Measurements from ENCODE around the gene NBEA.
"Not testable (repeated sequence)": the region's sequence is repeated elsewhere in the genome, so short reads cannot be mapped to it uniquely, and the experiment has no call there.

Gene NBEA

DNA sequence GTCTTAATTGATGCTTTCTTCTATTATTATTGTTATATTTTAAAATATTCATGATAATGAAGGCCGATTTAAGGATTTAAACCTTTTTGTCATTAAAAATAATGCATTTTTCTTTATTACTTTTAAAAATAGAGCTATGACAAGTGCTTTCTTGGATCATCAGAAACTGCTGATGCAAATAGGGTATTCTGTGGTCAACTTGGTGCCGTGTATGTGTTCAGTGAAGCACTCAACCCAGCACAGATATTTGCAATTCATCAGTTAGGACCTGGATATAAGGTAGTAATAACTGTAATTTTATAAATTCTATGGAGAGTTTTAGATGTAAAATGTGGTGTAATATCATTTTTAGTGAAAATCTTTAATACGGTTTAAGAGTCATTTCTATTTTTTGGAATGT is 116.5 kb downstream of the NBEA start:
- DNase-seq (ENCODE audit: low spot score), result not testable (repeated sequence)

DNA sequence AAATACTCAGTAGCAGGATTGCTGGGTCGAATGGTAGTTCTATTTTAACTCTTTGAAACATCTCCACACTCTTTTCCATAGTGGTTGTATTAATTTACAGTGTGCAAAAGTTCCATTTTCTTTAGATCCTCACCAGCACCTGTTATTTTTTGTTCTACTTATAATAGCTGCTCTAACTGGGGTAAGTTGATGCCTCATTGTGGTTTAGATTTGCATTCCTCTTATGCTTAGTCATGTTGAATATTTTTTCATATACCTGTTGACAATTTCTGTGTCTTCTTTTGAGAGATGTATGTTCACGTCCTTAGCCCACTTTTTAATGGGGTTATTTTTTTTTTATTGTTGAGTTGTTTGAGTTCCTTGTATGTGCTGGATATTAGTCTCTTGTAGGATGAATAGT is 144.6 kb downstream of the NBEA start:
- no peak for DNase-seq (ENCODE audit: low spot score)

DNA sequence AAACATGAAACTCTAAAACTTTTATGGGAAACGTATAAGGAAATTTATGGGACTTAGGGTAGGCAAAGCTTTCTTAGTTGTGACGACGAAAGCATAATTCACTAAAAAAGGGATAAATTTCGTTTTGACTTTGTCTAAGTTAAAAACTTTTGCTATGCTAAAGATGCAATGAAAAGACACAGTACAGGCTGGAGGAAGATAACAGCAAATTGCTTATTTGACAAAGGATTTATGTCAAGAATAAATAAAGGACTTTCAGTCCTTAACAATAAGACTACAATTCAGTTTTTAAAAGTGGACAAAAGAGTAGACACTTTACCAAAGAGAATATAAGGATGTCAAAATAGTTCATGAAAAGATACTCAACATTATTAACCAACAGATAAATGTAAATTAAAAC is 150.2 kb downstream of the NBEA start:
- DNase-seq (ENCODE audit: low spot score), result no peak

DNA sequence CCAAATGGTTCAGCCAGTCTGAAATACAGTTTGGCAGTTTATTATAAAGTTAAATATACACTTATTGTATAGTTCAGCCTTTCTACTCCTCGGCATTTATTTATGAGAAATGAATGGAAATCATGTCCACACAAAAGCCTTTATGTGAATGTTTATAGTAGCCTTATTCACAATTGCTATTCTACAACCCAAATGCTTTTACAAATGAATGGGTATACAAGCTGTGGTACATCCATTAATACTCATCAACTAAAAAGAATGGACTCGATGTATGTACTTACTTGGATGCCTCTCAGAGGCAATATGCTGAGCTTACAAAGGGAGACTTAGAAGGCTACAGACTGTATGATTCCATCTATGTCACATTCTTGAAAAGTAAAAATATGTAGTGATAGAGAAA is 150.7 kb downstream of the NBEA start:
- no peak for DNase-seq (ENCODE audit: low spot score)

DNA sequence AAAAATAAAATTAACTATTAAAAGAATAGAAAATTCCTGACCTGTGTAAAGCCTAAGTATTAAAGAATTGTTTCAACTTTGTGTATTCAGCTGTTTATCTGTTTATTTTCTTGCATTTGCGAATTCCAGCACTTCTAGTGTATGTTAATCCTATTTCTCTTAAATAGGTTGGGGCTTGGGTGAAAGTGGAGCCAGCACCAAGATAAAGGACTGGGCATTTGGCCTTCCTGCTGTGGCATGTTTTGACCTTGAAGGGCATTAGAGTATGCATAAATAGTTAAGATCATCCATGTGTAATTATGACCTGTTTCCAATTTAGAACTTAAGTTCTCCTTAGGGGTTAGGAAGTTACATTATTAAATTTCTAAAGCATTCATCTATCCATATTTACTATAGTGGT is 151.3 kb downstream of the NBEA start:
- no peak for DNase-seq (ENCODE audit: low spot score)

GRCh38 chr13:35106771-35107170 is 164.7 kb downstream of the NBEA start:
- not testable (repeated sequence) for DNase-seq (ENCODE audit: low spot score)

GRCh38 chr13:35107535-35107934 is 165.5 kb downstream of the NBEA start:
- no peak for DNase-seq (ENCODE audit: low spot score)

GRCh38 chr13:35113612-35114011 is 171.5 kb downstream of the NBEA start:
- not testable (repeated sequence) for DNase-seq (ENCODE audit: low spot score)

- no peak for DNase-seq (ENCODE audit: low spot score)
Measured at GRCh38 chr13:35127466-35127865, 185.4 kb downstream of the NBEA start.

- DNase-seq (ENCODE audit: low spot score), result no peak
Measured at GRCh38 chr13:35129500-35129899, 187.4 kb downstream of the NBEA start.

DNA sequence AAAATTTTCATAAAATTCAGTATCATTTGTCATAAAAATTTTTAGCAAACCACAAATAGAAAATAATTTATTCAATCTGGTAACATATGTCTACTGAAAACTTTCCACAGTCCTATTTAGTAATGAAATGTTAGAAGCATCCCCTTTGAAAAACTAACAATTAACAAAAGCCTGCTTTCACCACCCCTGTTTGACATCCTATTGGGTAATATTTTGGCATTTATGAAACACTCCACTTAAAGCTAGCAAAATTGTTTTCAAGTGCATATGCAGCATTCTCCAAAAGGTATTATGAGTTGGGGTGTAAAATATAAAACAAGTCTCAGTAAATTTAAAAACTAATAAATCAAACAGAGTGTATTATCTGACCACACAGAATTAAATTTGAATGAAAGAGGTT is 189.4 kb downstream of the NBEA start:
- no peak for DNase-seq (ENCODE audit: low spot score)

- no peak for DNase-seq (ENCODE audit: low spot score)
Measured at GRCh38 chr13:35136585-35136984, 194.5 kb downstream of the NBEA start.

- no peak for DNase-seq (ENCODE audit: low spot score)
Measured at GRCh38 chr13:35139591-35139990, 197.5 kb downstream of the NBEA start.

GRCh38 chr13:35140321-35140720 is 198.3 kb downstream of the NBEA start:
- no peak for DNase-seq (ENCODE audit: low spot score)

GRCh38 chr13:35140831-35141230 is 198.8 kb downstream of the NBEA start:
- no peak for DNase-seq (ENCODE audit: low spot score)

- no peak for DNase-seq (ENCODE audit: low spot score)
Measured at GRCh38 chr13:35143123-35143522, 201.1 kb downstream of the NBEA start.

DNA sequence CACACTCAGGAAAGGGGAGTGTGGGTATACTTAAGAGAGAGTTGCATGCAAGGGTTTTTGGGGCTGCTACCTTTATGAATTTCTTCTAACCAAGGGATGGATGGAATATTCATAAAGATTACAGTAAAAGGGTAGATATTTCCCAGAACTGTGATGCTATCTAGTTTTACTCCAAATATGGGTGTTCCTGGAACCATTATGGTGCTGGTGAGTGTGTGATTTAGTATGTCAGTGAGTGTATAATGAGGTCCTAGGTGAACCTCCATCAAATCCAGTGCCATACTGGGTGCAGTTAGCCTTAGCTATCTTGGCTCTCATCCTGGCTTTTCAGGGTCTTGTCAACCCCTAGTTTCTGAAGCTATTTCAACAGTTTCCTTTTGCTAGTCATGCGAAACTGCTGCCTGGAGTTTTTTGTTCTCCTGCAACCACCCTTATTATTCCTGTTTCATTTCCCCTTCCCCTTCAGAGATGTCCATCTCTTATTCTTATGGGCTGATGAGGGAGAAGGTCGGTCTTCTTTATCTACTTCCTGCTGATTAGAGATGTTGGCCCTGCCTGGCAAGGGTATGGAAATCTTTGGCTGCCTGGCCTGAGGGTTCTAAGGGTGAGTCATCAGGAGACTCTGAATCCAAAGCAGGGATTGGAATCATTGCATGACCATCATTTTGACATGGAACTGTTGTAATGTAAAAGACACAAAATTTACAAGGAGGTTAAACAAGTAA is 202.3 kb downstream of the NBEA start:
- DNase-seq (ENCODE audit: low spot score), result no peak

DNA sequence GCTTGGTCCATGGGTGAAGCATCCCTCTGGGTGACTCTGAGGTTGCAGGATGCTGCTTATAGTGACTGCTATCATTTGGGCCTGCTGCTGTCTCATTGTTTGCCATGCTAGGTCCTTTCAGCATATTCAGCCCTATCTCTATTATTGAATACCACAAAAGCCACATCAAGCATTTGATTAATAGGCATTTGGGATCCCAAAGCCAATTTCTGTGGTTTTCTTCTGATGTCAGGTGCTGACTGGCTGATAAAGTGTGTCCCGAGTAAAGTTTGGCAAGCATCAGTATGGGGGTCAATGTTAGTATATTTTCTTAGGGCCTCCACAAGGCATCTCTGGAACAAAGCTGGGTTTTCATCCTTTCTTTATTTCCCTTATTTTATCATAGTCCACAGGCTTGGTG is 204.6 kb downstream of the NBEA start:
- no peak for DNase-seq (ENCODE audit: low spot score)

DNA sequence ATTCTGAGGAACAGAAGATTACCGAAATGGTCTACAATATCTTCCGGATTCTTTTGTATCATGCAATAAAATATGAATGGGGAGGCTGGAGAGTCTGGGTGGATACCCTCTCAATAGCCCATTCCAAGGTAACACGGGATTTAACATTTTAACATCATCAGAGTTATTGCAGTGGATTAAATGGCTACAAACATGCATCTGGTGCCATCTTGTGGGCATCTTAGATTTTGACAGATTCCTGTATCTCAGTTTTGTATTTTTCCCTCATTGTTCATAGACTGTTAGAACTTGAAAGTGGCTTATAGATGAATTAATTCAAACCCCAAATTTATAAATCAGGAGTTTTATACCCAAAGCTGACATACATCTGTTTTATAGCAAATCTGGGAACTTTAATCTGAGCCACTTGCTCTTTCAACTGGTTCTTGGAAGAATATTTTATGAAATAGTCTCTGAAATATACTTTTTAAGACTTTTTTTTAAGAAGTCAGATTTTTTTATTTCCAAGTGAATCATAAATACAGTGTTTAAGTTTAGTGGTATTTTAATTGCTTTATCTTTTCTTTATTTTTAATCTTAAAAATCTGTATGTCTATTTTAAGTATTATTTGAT is 215.2 kb downstream of the NBEA start:
- DNase-seq (ENCODE audit: low spot score), result no peak

DNA sequence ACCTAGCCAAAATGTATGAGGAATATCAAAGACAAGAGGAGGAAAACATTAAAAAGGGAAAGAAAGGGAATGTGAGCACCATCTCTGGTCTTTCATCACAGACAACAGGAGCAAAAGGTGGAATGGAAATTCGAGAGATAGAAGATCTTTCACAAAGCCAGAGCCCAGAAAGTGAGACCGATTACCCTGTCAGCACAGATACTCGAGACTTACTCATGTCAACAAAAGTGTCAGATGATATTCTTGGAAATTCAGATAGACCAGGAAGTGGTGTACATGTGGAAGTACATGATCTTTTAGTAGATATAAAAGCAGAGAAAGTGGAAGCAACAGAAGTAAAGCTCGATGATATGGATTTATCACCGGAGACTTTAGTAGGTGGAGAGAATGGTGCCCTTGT is 217.0 kb downstream of the NBEA start:
- no peak for DNase-seq (ENCODE audit: low spot score)

- DNase-seq (ENCODE audit: low spot score), result no peak
Measured at GRCh38 chr13:35160896-35161295, 218.8 kb downstream of the NBEA start.

DNA sequence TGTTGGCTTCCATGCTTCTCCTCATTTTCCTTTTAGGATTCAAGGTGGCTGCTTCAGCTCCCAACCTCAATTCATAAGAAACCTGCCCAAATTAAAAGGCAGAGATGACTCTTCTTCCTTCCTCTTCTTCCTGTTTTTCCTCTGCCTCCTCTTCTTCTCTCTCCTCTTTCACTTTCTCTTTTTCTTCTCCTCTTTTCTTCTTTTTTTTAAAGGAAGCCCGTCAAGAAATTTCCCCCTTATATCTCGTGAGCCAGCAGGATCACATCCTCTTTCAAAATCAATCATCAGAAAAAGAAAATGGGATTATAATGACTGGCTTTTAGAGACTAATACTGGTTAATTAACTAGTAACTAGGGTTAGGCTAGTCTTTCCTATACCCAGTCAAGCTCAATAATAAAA is 220.3 kb downstream of the NBEA start:
- DNase-seq (ENCODE audit: low spot score), result no peak

GRCh38 chr13:35163674-35164073 is 221.6 kb downstream of the NBEA start:
- DNase-seq (ENCODE audit: low spot score), result no peak

DNA sequence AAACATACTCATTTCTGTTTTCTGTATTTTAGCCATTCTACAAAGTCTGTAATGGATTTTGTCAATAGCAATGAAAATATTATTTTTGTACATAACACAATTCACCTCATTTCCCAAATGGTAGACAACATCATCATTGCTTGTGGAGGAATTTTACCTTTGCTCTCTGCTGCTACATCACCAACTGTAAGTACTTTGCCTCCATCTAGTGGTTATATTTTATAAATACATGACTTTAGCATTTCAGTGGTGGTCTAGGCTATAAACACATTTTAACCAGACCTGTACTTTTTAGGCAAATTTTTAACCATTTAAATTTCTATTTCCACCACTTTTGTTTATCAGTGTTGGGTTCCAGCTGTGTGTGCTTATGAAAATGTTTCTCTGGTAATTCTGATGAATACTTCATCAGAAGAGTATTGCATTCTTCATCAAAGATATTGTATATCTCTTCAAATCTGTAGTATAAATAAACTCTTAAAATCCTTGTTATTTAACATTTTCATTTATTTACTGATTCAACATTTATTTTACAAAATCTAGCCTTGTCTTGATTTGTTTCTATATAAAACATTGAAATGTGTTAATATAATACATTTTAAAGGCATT is 222.4 kb downstream of the NBEA start:
- no peak for DNase-seq (ENCODE audit: low spot score)
